Esophagus (tissue), 2 donors: ENCODE results near the gene DNAJC27. TPM values are rescaled to one million over a fixed set of nuclear protein-coding genes. Genes with fewer than 3 reads are reported as not detected.

Source experiments
- H3K27ac ChIP-seq, 2 donors: one replicate each; pipeline ENCODE4 v1.5.1; 2013; ENCODE audit warnings: low read depth in 2 of 2, mild to moderate bottlenecking in 2 of 2, inconsistent platforms in 1 of 2, low read length in 1 of 2, moderate library complexity in 1 of 2
- H3K27me3 ChIP-seq, 2 donors: one replicate each; pipeline ENCODE4 v1.6.1; 2013; ENCODE audit warnings: low read length in 2 of 2, control low read depth in 1 of 2, mild to moderate bottlenecking in 1 of 2; ENCODE audit not compliant: insufficient read depth in 2 of 2, control insufficient read depth in 1 of 2
- H3K36me3 ChIP-seq, 2 donors: one replicate each; pipeline ENCODE4 v1.6.1; 2013; ENCODE audit warnings: low read length in 1 of 2; ENCODE audit not compliant: control insufficient read depth in 2 of 2, insufficient read depth in 2 of 2
- H3K4me1 ChIP-seq, 2 donors: one replicate each; pipeline ENCODE4 v1.6.1; 2013; ENCODE audit warnings: low read length in 1 of 2; ENCODE audit not compliant: control insufficient read depth in 2 of 2, insufficient read depth in 2 of 2
- H3K4me3 ChIP-seq, 2 donors: one replicate each; pipeline ENCODE4 v1.5.1; 2013; ENCODE audit warnings: low read length in 2 of 2, mild to moderate bottlenecking in 2 of 2, low read depth in 1 of 2, moderate library complexity in 1 of 2
- H3K9me3 ChIP-seq, 2 donors: one replicate each; pipeline ENCODE4 v1.6.1; 2013; ENCODE audit warnings: mild to moderate bottlenecking in 2 of 2, low read depth in 1 of 2, low read length in 1 of 2, moderate library complexity in 1 of 2; ENCODE audit not compliant: control insufficient read depth in 2 of 2, insufficient read depth in 1 of 2
- WGBS, 2 donors: extraction: QIAGEN DNeasy Blood & Tissue Kit; methylation state at CpG; one replicate each; pipeline ENCODE4 v1.1.7; 2013; 5-methylcytosine and 5-hydroxymethylcytosine counted together
- polyA plus RNA-seq, 2 donors: library from polyadenylated mRNA; stranded (reverse); fragments of 200-250 nt; gene quantifications; one replicate each; pipeline ENCODE4 v1.2.3, GENCODE V29; 2013
- donor health status: healthy with polysubstance abuse.
- donor health status: Bipolar disorder and iron deficiency.

The DNAJC27 gene
- polyA plus RNA-seq, 2 donors, result 1.4 TPM

DNA sequence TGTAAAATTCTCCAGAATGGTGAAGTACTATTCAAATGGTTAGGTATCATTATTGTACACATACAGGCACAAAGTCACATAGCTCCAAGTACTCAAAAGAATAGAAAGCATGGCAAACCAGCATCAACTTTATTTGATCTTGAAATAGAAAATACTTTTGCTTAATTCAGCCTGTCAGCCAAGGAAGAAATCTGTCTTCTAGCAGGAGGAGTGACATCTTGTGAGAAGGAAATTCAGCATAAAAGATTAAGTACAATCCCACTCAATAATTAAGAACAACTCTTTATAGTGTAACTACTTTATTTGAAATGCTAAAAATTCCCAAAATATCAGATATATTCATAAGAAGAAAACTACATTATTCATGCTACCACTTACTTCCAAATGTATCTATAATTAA, 15.8 kb downstream of the DNAJC27 start:
- H3K27ac ChIP-seq, result no peak overlapping the region
- H3K4me3 ChIP-seq, result no peak overlapping the region
- no peaks in the 10 kb centered on the region for H3K27me3 ChIP-seq
- H3K9me3 ChIP-seq, result no peaks in the 10 kb centered on the region
- H3K4me1 ChIP-seq, result no peaks in the 10 kb centered on the region
- peaks cover 10 to 12% of the 10 kb centered on the region in 2 donors for H3K36me3 ChIP-seq

DNA sequence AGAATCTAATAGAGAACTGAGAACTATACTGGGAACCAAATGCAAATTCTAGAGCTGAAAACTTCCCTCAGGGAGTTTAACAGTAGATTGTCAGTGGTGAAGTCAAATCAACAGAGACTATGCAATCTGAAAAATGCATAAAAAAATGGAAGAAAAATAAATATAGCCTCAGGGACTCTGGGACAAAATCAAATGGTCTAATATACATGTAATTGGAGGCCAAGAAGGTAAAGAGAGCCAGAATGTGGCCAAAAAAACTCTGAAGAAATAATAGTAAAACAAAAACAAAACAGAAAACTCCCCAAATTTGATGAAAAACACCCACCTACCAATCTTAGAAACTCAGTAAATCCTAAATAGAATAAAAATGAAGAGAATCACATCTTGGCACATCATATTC, 16.5 kb downstream of the DNAJC27 start:
- H3K9me3 ChIP-seq, result no peaks in the 10 kb centered on the region
- H3K27me3 ChIP-seq, result no peaks in the 10 kb centered on the region
- H3K4me3 ChIP-seq, result no peak overlapping the region
- H3K27ac ChIP-seq, result no peak overlapping the region
- no peaks in the 10 kb centered on the region for H3K4me1 ChIP-seq
- peaks cover 10 to 12% of the 10 kb centered on the region in 2 donors for H3K36me3 ChIP-seq

DNA sequence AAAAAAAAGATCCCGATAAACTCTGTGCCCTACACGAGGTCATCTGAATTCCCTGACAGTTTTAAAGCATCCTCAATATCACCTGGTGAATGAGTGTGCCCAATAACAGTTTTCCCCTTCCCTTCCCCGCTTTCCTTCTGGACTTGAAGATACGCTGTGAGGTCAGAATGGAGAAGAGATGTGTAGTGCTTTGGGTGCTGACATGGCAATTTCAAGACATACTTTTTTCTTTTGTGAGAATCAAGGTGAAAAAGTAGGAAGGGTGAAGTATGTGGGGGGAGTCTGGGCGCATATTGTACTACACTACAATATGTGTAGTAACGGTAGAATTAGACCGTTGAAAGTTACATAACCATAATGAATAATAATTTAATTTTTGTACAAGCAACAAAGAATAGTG, 21.7 kb downstream of the DNAJC27 start:
- Histone ChIP-seq H3K9me3 (no peaks in the 10 kb centered on the region), H3K4me1 (no peaks in the 10 kb centered on the region), H3K27ac (no peak overlapping the region), H3K4me3 (no peak overlapping the region), H3K27me3 (no peaks in the 10 kb centered on the region), H3K36me3 (peaks cover 14 to 19% of the 10 kb centered on the region in 2 donors)
- WGBS, 2 donors, result 94 to 96% methylated on average over 7 of the region's 7 CpGs

DNA sequence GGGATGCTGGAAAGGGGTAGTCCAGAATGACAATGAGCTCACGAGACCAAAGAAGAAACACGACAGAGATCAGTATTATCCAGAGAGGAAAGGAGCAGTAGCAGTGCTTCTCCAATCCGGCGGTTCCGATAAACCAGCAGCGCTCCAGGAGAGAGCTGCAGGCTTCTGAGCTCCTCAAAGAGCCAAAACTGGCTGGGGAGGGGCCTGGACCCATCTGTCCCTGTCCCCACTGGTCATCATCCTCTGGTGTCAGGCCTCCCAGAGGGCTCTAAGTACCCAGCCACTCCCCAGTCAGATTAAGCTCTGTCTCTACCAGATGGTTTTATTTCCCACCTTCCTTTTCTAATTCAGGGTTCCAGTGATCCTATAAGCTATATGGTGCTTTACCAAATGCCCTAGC, 23.2 kb downstream of the DNAJC27 start:
- 93 to 95% methylated on average over 6 of the region's 6 CpGs for whole genome bisulfite sequencing, 2 donors
- Histone ChIP-seq H3K4me3 (no peak overlapping the region), H3K36me3 (peaks cover 14 to 16% of the 10 kb centered on the region in 2 donors), H3K27ac (no peak overlapping the region), H3K9me3 (no peaks in the 10 kb centered on the region), H3K4me1 (no peaks in the 10 kb centered on the region), H3K27me3 (no peaks in the 10 kb centered on the region)

DNA sequence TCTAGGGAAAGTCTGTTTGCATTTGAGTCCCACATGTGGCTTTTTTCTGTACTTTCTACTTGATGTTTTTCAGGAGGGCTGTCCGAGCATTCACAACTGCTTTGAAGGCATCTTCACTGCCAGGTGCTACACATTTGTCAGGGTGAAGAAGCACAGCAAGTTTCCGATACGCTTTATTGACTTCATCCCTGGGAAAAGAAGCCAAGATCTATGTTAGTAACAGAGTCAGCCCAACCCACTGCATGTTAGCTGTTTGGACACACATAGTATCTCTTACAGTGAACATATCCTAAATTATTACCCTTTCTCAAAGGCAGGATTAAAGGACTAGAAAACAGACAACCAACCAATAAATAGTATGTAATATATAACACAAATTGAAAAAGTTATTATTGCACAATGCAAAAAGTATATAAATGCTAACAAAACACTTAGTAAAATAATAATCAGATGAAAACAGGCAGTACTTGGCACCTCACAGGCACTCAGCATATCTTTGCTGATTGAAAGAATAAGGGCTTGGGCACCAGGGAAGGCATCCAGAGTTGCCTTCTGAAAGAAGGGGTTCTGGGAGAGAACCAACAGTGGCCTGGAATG, 24.1 kb downstream of the DNAJC27 start:
- Histone ChIP-seq H3K4me1 (no peaks in the 10 kb centered on the region), H3K27me3 (no peaks in the 10 kb centered on the region), H3K36me3 (peaks cover 14 to 16% of the 10 kb centered on the region in 2 donors), H3K27ac (no peak overlapping the region), H3K9me3 (no peaks in the 10 kb centered on the region), H3K4me3 (no peak overlapping the region)
- WGBS, 2 donors, result 90 to 94% methylated on average over 3 of the region's 3 CpGs

DNA sequence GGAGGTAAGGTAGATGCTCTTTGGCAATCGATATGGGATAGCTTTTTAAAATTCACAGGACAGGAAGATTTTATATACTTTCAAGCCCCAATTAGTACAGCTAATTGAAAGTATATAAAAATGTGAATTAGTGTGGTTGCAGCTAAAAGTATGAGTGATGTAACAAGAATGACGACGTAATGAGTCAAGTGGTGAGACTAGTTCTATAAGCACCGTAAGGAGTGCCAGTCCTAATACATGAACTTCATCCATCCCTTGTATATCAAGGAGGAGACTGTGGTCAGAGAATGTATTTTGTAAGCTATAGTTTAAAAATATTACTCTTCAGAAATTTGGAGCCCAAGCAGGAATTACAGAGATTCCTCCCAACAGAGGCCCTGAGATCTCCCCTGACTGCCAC, 25.8 kb downstream of the DNAJC27 start:
- Histone ChIP-seq H3K27me3 (no peaks in the 10 kb centered on the region), H3K9me3 (no peaks in the 10 kb centered on the region), H3K4me3 (no peak overlapping the region), H3K4me1 (no peaks in the 10 kb centered on the region), H3K27ac (peak overlapping the region in 1 of 2 donors; percentile 69), H3K36me3 (peaks cover 11 to 13% of the 10 kb centered on the region in 2 donors)
- 79 to 87% methylated on average over 4 of the region's 4 CpGs for WGBS, 2 donors

DNA sequence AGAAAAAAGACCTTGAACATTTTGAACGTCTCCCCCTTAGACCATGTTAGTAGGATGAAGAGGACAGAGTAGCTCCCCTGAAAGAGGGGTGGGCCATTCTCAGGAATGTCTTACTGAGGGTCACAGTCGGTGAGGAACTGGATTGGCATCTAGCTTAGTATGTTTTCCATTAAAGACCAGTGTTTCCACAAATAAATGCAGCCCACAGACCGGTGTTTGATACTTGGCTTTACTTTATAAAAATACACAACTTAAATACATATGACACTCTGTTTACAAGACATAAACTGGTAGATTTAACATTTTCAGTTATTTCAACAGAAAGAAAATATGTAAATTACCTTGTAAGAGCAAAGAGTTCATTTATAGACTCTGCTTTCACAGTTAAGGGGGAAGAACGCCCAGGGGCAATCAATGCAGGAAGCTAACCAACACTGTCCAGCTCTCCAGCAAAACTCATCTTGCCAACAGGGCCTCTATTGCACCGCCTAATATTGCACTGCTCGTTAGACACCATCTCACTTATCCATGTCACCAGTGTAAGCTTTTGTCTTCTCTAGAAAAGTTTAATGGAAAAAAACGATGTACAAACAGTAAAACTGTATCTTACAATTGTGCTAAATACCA, 28.2 kb downstream of the DNAJC27 start:
- Histone ChIP-seq H3K27me3 (no peaks in the 10 kb centered on the region), H3K36me3 (peaks cover 11% of the 10 kb centered on the region in 2 donors), H3K9me3 (no peaks in the 10 kb centered on the region), H3K4me3 (no peak overlapping the region), H3K27ac (no peak overlapping the region), H3K4me1 (no peaks in the 10 kb centered on the region)
- 80% methylated on average over 7 of the region's 7 CpGs for WGBS, 2 donors

DNA sequence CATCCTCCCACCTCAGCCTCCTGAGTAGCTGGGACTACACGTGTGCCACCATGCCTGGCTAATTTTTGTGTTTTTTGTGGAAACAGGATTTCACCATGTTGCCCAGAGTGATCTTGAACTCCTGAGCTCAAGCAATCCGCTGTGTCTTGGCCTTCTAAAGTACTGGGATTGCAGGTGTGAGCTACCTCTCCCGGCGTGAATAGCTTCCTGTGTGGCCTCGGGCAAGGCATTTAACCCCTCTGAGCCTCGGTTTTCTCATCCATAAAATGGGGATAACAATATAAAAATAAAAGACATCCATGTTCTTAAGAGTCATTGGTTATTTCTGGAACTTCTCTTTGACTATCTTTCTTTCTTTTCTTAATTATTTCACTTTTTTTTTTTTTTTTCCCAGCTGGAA, 32.4 kb downstream of the DNAJC27 start:
- no peaks in the 10 kb centered on the region for H3K4me1 ChIP-seq
- no peaks in the 10 kb centered on the region for H3K36me3 ChIP-seq
- H3K27me3 ChIP-seq, result no peaks in the 10 kb centered on the region
- no peak overlapping the region for H3K4me3 ChIP-seq
- no peaks in the 10 kb centered on the region for H3K9me3 ChIP-seq
- no peak overlapping the region for H3K27ac ChIP-seq
- WGBS, 2 donors, result 76 to 82% methylated on average over 6 of the region's 6 CpGs

DNA sequence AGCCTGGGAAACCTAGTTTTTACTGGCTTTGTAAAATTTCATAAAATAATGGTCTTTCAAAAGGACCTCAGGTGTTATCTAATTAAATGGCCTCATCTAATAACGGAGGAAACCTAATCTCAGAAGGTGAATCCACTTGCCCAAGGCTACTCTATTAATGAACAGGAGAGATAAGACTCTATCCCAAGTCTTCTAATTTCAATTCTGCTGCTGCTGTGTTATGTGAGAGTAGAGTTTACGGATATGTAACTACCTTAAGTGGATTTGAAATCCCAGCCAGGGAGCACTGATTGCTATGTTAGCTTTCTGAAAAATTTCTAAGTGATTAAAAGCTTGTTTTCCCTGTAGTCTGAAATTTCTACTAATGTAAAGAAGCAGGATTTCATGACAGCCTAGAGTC, 34.5 kb downstream of the DNAJC27 start:
- Histone ChIP-seq H3K4me3 (no peak overlapping the region), H3K36me3 (no peaks in the 10 kb centered on the region), H3K27me3 (no peaks in the 10 kb centered on the region), H3K9me3 (no peaks in the 10 kb centered on the region), H3K27ac (no peak overlapping the region), H3K4me1 (no peaks in the 10 kb centered on the region)
- 87 to 90% methylated on average over 2 of the region's 2 CpGs for WGBS, 2 donors

DNA sequence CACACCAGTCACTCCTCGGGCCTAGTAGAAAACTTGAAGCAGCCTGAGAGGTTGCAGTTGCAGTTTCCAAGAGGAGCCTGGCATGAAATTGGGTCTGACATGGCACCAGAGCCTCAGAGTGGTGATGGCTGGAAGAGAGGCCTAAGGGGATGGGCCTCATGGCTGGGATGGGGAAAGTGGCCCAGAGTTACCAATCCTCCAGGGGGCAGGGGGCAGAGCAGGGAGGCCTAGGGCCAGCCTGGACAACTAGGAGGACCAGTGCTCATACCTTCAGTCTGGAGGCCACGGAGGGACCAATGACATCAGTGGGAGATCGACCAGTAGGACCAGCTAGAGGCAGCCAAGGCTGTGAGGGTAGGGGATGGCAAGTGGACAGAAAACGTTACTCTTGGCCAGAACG, 36.6 kb downstream of the DNAJC27 start:
- H3K27me3 ChIP-seq, result no peaks in the 10 kb centered on the region
- 90% methylated on average over 5 of the region's 5 CpGs for WGBS, 2 donors
- no peaks in the 10 kb centered on the region for H3K36me3 ChIP-seq
- no peaks in the 10 kb centered on the region for H3K9me3 ChIP-seq
- H3K4me1 ChIP-seq, result no peaks in the 10 kb centered on the region
- no peak overlapping the region for H3K4me3 ChIP-seq
- H3K27ac ChIP-seq, result no peak overlapping the region
